Sigmoid colon (tissue), 7 donors: Measurements from ENCODE around the gene LTBP1. TPM values are rescaled to one million over a fixed set of nuclear protein-coding genes. Genes with fewer than 3 reads are reported as not detected.

ENCODE experiments used
- DNase-seq: peaks from one replicate; pipeline ENCODE4 v3.0.0-alpha.2; 2019
- H3K27ac ChIP-seq, 4 donors: fragments of 200-600 bp; sonication (generic); one replicate each; pipeline ENCODE4 v1.5.1; 2016 to 2019; ENCODE audit warnings: mild to moderate bottlenecking in 1 of 4
- H3K27me3 ChIP-seq, 3 donors: fragments of 200-600 bp; sonication (generic); one replicate each; pipeline ENCODE4 v1.5.1; 2019; ENCODE audit warnings: mild to moderate bottlenecking in 1 of 3
- H3K36me3 ChIP-seq, 4 donors: fragments of 200-600 bp; sonication (generic); one replicate each; pipeline ENCODE4 v1.5.1; 2016 to 2019
- H3K4me1 ChIP-seq, 4 donors: fragments of 200-600 bp; sonication (generic); one replicate each; pipeline ENCODE4 v1.5.1; 2017 to 2019
- H3K4me3 ChIP-seq, 4 donors: fragments of 200-600 bp; sonication (generic); one replicate each; pipeline ENCODE4 v1.5.1; 2017 to 2019; ENCODE audit warnings: mild to moderate bottlenecking in 2 of 4, moderate library complexity in 1 of 4
- H3K9me3 ChIP-seq, 4 donors: fragments of 200-600 bp in 3 of 4; sonication (generic) in 3 of 4; one replicate each; pipeline versions ENCODE4 v1.5.1 to v1.6.1; 2013 to 2019
- CTCF ChIP-seq, 4 experiments: fragments of 450-650 bp in 3 of 4; fragments of 200-600 bp in 1 of 4; IDR thresholded peaks; one replicate each; pipeline ENCODE4 v1.5.1; 2016 to 2019; ENCODE audit warnings: antibody characterized with exemption in 4 of 4, mild to moderate bottlenecking in 3 of 4, moderate library complexity in 2 of 4
- EP300 ChIP-seq, 4 donors: sonication (generic); formaldehyde crosslinking; IDR thresholded peaks; one replicate each; pipeline ENCODE4 v1.6.1; 2017; ENCODE audit warnings: antibody characterized with exemption in 4 of 4
- POLR2A ChIP-seq, 2 donors: fragments of 450-650 bp; IDR thresholded peaks; one replicate each; pipeline ENCODE4 v1.6.1; 2016; ENCODE audit warnings: antibody characterized with exemption in 2 of 2, mild to moderate bottlenecking in 2 of 2, moderate library complexity in 2 of 2
- POLR2AphosphoS5 ChIP-seq, 4 donors: sonication (generic); formaldehyde crosslinking; IDR thresholded peaks; one replicate each; pipeline ENCODE4 v1.6.1; 2017; ENCODE audit warnings: antibody characterized with exemption in 4 of 4
- WGBS, 2 donors: extraction: QIAGEN DNeasy Blood & Tissue Kit; methylation state at CpG; one replicate each; pipeline ENCODE4 v1.1.7; 2013; 5-methylcytosine and 5-hydroxymethylcytosine counted together
- intact Hi-C: fragments of 100-400 bp; cut with DNase I; formaldehyde crosslinking; loops from one replicate; pipeline ENCODE4 v1.15.1; 2023
- polyA plus RNA-seq, 3 donors: library from polyadenylated mRNA; stranded (reverse); fragments of 200-250 nt; gene quantifications; one replicate each; pipeline ENCODE4 v1.2.3, GENCODE V29; 2013
- total RNA-seq, 4 donors: library from RNA; depleted of rRNA; stranded (reverse); fragments of >200 nt; gene quantifications; one replicate each; pipeline ENCODE4 v1.1.0, GENCODE V29; 2016
- donor health status: healthy with polysubstance abuse.
- donor health status: Bipolar disorder and iron deficiency.
- donor health status: healthy.

The LTBP1 gene
- total and polyA plus RNA-seq, 7 donors: 3.0 to 102 (median 34.2) TPM

- no peaks in the 10 kb centered on the region for H3K36me3 ChIP-seq
- peaks cover 0 to 8% (median 3%) of the 10 kb centered on the region in 4 donors for H3K4me1 ChIP-seq
- no peaks in the 10 kb centered on the region for H3K9me3 ChIP-seq
- 85 to 86% methylated on average over 7 of the region's 7 CpGs for WGBS, 2 donors
- no peak for TF ChIP-seq POLR2A (IDR thresholded peaks at IDR 0.05)
- no peak for TF ChIP-seq POLR2AphosphoS5 (IDR thresholded peaks at IDR 0.05)
- TF ChIP-seq CTCF (IDR thresholded peaks at IDR 0.05): no peak
- no peaks in the 10 kb centered on the region for H3K27me3 ChIP-seq
- intact Hi-C loops: no loop called here
- DNase-seq: no peak
- no peak overlapping the region for H3K4me3 ChIP-seq
- H3K27ac ChIP-seq: peak overlapping the region in 1 of 4 donors; percentile 17
Observed at GRCh38 chr2:33433279-33434235, 486.8 kb downstream of the LTBP1 start.

GRCh38 chr2:33435518-33435917 lies 488.8 kb downstream of the LTBP1 start:
- WGBS, 2 donors: 78 to 81% methylated on average over 8 of the region's 8 CpGs
- Histone ChIP-seq H3K36me3 (no peaks in the 10 kb centered on the region), H3K9me3 (no peaks in the 10 kb centered on the region), H3K4me1 (peaks cover 0 to 8% (median 3%) of the 10 kb centered on the region in 4 donors), H3K27ac (no peak overlapping the region), H3K4me3 (no peak overlapping the region), H3K27me3 (no peaks in the 10 kb centered on the region)
- intact Hi-C loops: no loop called here
- DNase-seq: no peak
- no peak for TF ChIP-seq POLR2A (IDR thresholded peaks at IDR 0.05)
- TF ChIP-seq EP300 (IDR thresholded peaks at IDR 0.05): no peak
- no peak for TF ChIP-seq CTCF (IDR thresholded peaks at IDR 0.05)
- no peak for TF ChIP-seq POLR2AphosphoS5 (IDR thresholded peaks at IDR 0.05)

GRCh38 chr2:33436083-33436482 lies 489.3 kb downstream of the LTBP1 start:
- Histone ChIP-seq H3K9me3 (no peaks in the 10 kb centered on the region), H3K27ac (peak overlapping the region in 1 of 4 donors; percentile 24), H3K4me3 (no peak overlapping the region), H3K27me3 (no peaks in the 10 kb centered on the region), H3K36me3 (no peaks in the 10 kb centered on the region), H3K4me1 (peaks cover 0 to 8% (median 3%) of the 10 kb centered on the region in 4 donors)
- intact Hi-C loops: no loop called here
- DNase-seq: no peak
- WGBS, 2 donors: 46 to 49% methylated on average over 1 of the region's 1 CpG
- TF ChIP-seq EP300 (IDR thresholded peaks at IDR 0.05) (no peak), POLR2AphosphoS5 (IDR thresholded peaks at IDR 0.05) (no peak), POLR2A (IDR thresholded peaks at IDR 0.05) (no peak), CTCF (IDR thresholded peaks at IDR 0.05) (no peak)

- no peak for DNase-seq
- H3K36me3 ChIP-seq: no peaks in the 10 kb centered on the region
- peak overlapping the region in 1 of 4 donors; percentile 44 for H3K27ac ChIP-seq
- H3K4me1 ChIP-seq: peaks cover 0 to 8% (median 3%) of the 10 kb centered on the region in 4 donors
- intact Hi-C loops: no loop called here
- H3K4me3 ChIP-seq: no peak overlapping the region
- no peaks in the 10 kb centered on the region for H3K9me3 ChIP-seq
- 60 to 68% methylated on average over 4 of the region's 4 CpGs for WGBS, 2 donors
- TF ChIP-seq CTCF (IDR thresholded peaks at IDR 0.05) (no peak), EP300 (IDR thresholded peaks at IDR 0.05) (no peak), POLR2A (IDR thresholded peaks at IDR 0.05) (no peak), POLR2AphosphoS5 (IDR thresholded peaks at IDR 0.05) (peak in 1 of 4 donors; percentile 14)
- H3K27me3 ChIP-seq: no peaks in the 10 kb centered on the region
Observed at GRCh38 chr2:33437297-33437696, 490.5 kb downstream of the LTBP1 start.
